ENCODE measurements around the gene ARIH2. TPM values are rescaled to one million over a fixed set of nuclear protein-coding genes. Genes with fewer than 3 reads are reported as not detected.

ARIH2 gene
- total and polyA plus RNA-seq, 2 experiments from 2014 or later: 78.1 to 116 TPM

GRCh38 chr3:49023775-49024174 lies 105.1 kb downstream of the ARIH2 start:
- H3K4me1 ChIP-seq (ENCODE audit: low read depth): peaks cover 11% of the 10 kb centered on the region
- no peak for DNase-seq (ENCODE audit: low read depth in 1 of 2, low spot score in 1 of 2)
- no peak for TF ChIP-seq CTCF (IDR thresholded peaks at IDR 0.05; ENCODE audit: low read depth, low read length)
- H3K27ac ChIP-seq: no peak overlapping the region
- no peaks in the 10 kb centered on the region for H3K27me3 ChIP-seq
- H3K4me3 ChIP-seq: no peak overlapping the region
- H3K9me3 ChIP-seq (ENCODE audit: low read depth): no peaks in the 10 kb centered on the region
- peaks cover 30% of the 10 kb centered on the region for H3K36me3 ChIP-seq

DNA sequence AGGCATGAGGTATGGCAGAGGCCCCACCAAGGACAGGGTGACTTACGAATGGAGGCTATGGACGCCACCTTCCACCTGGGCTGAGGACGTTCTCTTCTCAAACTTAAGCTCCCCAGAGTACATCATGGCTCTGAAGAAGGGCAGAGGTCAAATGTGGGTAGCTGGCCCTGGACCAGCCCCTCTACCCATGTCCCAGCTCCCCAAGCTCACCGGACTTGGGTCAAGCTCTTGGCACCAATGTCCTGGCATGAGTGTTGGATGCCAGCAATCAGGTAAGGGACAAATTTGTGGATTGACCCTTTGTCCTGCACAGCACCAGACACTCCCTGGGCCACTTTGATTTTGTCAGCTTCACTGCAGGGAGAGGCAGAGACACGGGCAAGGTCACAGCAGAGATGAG lies 105.8 kb downstream of the ARIH2 start:
- no peak overlapping the region for H3K4me3 ChIP-seq

GRCh38 chr3:49025005-49025792 lies 106.6 kb downstream of the ARIH2 start:
- Histone ChIP-seq H3K9me3 (ENCODE audit: low read depth) (no peaks in the 10 kb centered on the region), H3K4me3 (no peak overlapping the region), H3K36me3 (peaks cover 31% of the 10 kb centered on the region), H3K4me1 (ENCODE audit: low read depth) (peaks cover 6% of the 10 kb centered on the region), H3K27me3 (no peaks in the 10 kb centered on the region), H3K27ac (no peak overlapping the region)
- no peak for TF ChIP-seq CTCF (IDR thresholded peaks at IDR 0.05; ENCODE audit: low read depth, low read length)
- no peak for DNase-seq (ENCODE audit: low read depth in 1 of 2, low spot score in 1 of 2)

More for the DNA sequence above, 105.8 kb downstream of the ARIH2 start:
- TF ChIP-seq CTCF (IDR thresholded peaks at IDR 0.05; ENCODE audit: low read depth, low read length): no peak
- Histone ChIP-seq H3K36me3 (peaks cover 30% of the 10 kb centered on the region), H3K27ac (no peak overlapping the region), H3K4me1 (ENCODE audit: low read depth) (peaks cover 11% of the 10 kb centered on the region), H3K9me3 (ENCODE audit: low read depth) (no peaks in the 10 kb centered on the region), H3K27me3 (no peaks in the 10 kb centered on the region)
- DNase-seq (ENCODE audit: low read depth in 1 of 2, low spot score in 1 of 2): no peak

- Histone ChIP-seq H3K4me1 (ENCODE audit: low read depth) (peaks cover 5% of the 10 kb centered on the region), H3K4me3 (no peak overlapping the region), H3K36me3 (peaks cover 34% of the 10 kb centered on the region), H3K9me3 (ENCODE audit: low read depth) (no peaks in the 10 kb centered on the region), H3K27ac (no peak overlapping the region), H3K27me3 (no peaks in the 10 kb centered on the region)
- no peak for TF ChIP-seq CTCF (IDR thresholded peaks at IDR 0.05; ENCODE audit: low read depth, low read length)
- no peak for DNase-seq (ENCODE audit: low read depth in 1 of 2, low spot score in 1 of 2)
Measured at GRCh38 chr3:49025793-49026520, 107.3 kb downstream of the ARIH2 start.

DNA sequence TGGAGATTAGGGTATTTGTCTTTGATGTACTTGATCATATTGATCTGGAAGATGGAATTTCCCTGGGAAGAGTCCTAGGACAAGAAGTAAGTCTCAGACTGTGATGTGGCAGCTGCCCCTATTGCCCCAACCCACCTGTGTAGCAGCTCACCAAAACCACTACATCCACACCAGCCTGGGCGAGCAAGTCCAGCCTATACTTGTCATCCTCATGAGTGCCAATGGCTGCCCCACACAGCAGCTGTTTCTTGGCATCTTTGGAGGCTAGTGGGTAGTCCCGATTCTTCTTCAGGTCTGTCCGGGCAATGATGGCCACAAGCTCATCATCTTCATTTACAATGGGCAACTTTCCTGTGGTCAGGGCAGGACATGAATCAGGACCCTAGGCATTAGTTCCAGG lies 107.9 kb downstream of the ARIH2 start:
- no peaks in the 10 kb centered on the region for H3K9me3 ChIP-seq (ENCODE audit: low read depth)
- H3K36me3 ChIP-seq: peaks cover 34% of the 10 kb centered on the region
- TF ChIP-seq CTCF (IDR thresholded peaks at IDR 0.05; ENCODE audit: low read depth, low read length): no peak
- H3K27me3 ChIP-seq: no peaks in the 10 kb centered on the region
- H3K4me3 ChIP-seq: no peak overlapping the region
- DNase-seq (ENCODE audit: low read depth in 1 of 2, low spot score in 1 of 2): no peak
- no peak overlapping the region for H3K27ac ChIP-seq
- H3K4me1 ChIP-seq (ENCODE audit: low read depth): peaks cover 5% of the 10 kb centered on the region
